ENCODE results near the gene SNX24.

- TF ChIP-seq CTCF (IDR thresholded peaks at IDR 0.05; ENCODE audit: insufficient read depth, low read length) (no peak), REST (IDR thresholded peaks at IDR 0.05; ENCODE audit: insufficient replicate concordance, low read depth) (no peak), POLR2AphosphoS5 (IDR thresholded peaks at IDR 0.05; ENCODE audit: low read depth) (no peak)
Observed at GRCh38 chr5:123033157-123033671, 187.8 kb downstream of the SNX24 start.

Data from HL-60 (cell line).